Measurements from ENCODE around the gene MTCH1.
"Not testable (repeated sequence)": the region's sequence is repeated elsewhere in the genome, so short reads cannot be mapped to it uniquely, and the experiment has no call there.

The MTCH1 gene

GRCh38 chr6:36947570-36948351 lies 38.2 kb downstream of the MTCH1 start:
- DNase-seq = no peak

DNA sequence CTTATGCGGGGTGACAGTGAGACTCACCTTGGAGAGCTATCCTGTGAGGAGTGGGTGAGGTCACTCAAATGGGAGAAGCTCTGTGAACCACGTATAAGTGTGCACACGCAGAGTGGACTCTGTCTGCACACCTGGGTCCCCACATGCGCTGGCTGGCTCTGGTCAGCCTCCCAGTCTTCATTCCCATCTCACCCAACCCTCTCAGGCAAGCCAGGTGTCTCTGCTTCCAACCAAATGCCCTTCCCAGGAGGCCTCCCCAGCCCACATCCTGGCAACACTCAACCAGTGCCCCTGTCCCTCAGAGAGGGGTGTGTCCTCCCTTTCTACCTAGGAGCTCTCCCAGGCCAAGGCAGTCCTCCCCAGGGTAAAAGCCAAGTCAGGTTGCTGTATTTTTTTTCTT lies 39.5 kb downstream of the MTCH1 start:
- DNase-seq = no peak

- no peak for DNase-seq
Measured at GRCh38 chr6:36945301-36945700, 40.7 kb downstream of the MTCH1 start.

- DNase-seq = no peak
Measured at GRCh38 chr6:36944650-36945049, 41.3 kb downstream of the MTCH1 start.

DNA sequence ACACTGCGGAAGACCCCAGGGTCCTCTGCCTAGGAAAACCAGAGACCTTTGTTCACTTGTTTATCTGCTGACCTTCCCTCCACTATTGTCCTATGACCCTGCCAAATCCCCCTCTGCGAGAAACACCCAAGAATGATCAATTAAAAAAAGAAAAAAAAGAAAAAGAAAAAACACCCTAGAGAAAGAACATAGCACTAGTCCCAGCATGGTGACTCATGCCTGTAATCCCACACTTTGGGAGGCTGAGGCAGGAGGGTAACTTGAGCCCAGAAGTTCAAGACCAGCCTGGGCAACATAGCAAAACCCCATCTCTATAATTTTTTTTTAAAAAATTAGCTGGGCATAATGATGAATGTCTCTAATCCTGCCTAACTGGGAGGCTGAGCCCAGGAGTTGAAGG lies 43.7 kb downstream of the MTCH1 start:
- DNase-seq = not testable (repeated sequence)

GRCh38 chr6:36941561-36941960 lies 44.4 kb downstream of the MTCH1 start:
- not testable (repeated sequence) for DNase-seq

- no peak for DNase-seq
Measured at GRCh38 chr6:36940027-36940426, 46.0 kb downstream of the MTCH1 start.

DNA sequence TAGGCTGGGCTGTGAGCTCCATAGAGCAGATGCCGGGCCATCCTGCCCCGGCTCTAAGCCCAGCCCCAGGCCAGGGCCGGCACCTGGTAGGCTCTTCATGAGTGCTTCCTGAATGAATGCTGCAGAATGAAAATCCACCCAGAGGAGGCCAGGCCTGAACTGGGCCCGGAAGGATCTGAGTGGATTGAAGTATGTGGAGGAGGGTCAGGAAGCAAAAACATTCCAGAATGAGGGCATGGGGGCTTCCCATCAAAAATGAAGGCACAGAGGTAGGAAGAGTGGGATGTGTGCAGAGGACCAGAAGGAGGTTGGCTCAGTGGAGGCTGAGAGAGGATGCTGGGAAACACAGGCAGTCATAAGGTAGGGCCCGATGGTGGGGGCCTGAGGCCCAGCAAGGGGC lies 47.0 kb downstream of the MTCH1 start:
- not testable (repeated sequence) for DNase-seq

- DNase-seq = no peak
Measured at GRCh38 chr6:36938536-36938935, 47.5 kb downstream of the MTCH1 start.

GRCh38 chr6:36937896-36938295 lies 48.1 kb downstream of the MTCH1 start:
- no peak for DNase-seq

- DNase-seq = no peak
Measured at GRCh38 chr6:36936824-36937223, 49.2 kb downstream of the MTCH1 start.

DNA sequence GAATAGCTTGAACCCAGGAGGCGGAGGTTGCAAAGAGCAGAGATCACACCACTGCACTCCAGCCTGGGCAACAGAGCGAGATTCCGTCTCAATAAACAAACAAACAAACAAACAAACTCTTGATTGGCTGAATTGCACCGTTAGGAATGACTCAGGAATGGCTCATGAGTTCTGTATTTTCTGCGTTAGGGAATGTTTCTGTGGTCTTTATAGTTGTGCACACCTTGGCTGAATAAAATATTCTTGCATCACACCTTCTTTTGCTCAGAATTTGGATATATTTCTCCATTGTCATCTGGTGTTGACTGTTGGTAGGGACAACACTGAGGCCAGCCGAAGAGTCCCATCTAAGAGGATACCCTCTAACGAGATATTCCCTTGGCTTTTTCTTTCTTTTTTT lies 51.1 kb downstream of the MTCH1 start:
- DNase-seq = no peak

- no peak for DNase-seq
Measured at GRCh38 chr6:36933519-36933918, 52.5 kb downstream of the MTCH1 start.

GRCh38 chr6:36933102-36933501 lies 52.9 kb downstream of the MTCH1 start:
- DNase-seq = no peak

DNA sequence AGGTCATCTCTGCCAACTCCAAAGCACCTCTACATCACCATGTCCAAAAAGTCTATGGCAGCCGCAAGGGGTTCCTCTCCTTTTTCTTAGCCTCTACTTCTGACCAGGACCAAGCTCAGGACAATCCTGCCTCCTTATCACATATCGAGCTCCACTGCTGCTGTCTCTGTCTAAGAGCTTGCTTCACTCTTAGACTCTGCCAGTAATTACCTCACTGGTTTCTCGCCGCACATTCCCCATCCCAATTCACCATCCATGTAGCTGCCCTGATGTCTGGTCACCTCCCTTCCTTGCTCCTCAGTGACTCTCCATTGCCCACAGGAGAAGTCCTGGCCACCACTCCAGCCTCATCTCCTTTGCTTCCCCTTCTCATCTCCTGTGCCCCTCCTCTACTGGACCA lies 55.5 kb downstream of the MTCH1 start:
- DNase-seq = no peak

DNA sequence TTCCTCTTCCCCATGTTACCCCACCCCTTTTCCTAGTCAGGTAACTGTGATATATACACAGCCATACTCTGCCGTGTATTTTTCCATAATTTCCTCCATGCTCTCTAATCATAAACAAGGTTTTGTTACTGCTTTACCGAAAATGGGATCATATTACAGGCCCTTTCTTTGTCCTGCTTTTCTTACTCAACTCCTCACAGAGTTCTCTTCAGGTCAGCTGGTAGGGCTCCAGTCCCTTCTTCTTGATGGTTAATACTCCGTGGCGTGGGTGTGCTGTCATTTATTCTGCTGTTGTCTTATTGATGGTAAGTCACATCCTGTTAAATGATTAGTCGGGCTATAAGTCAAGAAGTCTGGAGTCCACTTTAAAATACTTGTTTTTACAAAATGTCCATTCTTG lies 56.4 kb downstream of the MTCH1 start:
- DNase-seq = no peak

DNA sequence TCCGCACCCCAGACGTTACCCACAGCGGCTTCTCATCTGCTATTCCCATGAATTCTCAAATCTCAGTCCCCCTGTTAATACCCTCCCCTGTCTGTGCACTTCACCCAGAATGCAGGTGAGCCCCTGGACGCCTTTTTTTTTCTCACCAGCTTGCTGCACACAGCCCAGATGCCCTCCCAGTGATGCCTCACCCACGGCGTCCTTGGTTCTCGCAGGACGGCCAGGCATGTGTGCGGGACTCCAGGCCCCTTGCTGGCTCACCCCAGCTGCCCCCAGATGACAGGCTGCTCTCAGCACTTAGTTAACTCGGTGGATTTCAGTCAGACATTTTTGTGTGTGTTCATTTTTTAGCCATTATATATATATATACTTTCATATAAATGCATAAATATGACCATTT lies 56.8 kb downstream of the MTCH1 start:
- DNase-seq = no peak

- DNase-seq = no peak
Measured at GRCh38 chr6:36928547-36928918, 57.5 kb downstream of the MTCH1 start.

DNA sequence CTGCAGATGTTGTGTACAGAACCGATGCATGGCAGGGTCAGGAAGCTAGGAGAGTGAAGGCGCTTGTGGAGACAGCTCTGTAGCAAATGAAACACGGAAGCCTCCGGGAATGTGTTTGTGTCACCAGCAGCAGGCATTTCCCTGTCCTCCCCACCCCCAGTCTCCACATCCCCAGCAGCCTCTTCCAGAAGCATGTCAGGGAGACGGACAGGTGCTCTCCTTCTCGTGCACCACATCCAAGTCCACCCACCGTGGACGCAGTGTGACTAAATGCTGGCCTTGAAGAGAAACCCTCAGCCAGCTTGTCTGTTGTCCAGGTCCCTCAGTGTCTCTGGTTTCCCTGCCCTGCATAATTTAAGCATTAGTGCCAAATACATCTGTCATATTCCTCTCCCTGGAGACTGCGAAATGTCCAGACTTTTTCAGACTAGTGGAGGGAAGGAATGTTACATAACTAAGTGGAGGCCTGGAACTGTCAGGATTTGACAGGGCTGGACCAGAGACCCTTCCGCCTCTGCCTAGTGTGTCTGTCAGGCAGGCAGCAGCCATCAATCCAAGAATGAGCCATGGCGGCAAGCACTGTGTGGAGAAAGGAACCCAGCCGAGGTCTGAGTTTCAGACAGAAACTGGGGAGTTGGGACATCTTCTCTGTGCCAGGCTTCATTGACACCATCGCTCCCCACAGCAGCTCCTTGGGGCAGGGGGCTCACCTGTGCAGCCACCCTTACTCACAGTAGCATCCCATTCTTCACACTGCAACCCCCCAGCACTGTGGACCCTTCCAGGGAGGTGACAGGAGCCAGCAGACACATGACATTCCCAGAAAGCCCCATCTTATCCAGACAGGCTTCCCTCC lies 58.1 kb downstream of the MTCH1 start:
- DNase-seq = no peak

DNA sequence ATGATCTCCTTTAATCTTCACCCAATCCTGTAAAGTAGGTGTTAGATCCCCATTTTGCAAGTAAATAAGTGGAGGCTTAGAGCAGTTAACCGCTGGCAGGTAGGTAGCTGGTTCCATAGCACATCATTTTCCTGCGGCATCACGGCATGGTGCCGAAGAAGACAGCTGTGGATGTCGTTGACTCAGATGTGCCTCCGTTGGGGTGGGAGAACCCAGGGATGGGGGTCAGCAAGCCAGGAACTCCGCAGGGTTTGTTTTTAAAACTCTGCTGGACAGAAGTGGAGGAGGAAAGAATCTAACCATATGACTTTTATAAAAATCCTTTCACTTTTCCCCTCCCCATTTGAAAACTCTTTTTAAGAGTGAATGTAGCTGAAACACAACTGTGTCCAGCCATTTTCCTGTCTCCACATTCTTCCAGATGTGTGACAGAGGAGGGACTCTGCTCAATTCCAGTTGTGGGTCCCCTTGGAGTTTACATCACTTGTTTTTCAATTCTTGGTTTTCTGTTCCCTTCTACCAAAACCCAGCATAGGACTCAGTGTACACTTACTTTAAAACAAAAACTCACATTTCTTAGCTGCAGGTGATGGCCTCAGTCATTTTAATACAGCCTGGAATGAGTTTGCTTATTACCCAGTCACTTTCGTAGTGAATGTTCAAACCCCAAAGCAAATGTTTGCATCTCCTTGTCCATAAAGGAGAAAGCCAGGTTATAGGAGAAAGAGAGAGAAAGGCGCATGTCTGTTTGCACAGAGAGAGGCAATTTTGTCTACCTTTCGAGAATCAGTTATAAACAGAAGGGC lies 59.1 kb downstream of the MTCH1 start:
- DNase-seq = no peak

- DNase-seq = no peak
Measured at GRCh38 chr6:36925809-36926208, 60.2 kb downstream of the MTCH1 start.

DNA sequence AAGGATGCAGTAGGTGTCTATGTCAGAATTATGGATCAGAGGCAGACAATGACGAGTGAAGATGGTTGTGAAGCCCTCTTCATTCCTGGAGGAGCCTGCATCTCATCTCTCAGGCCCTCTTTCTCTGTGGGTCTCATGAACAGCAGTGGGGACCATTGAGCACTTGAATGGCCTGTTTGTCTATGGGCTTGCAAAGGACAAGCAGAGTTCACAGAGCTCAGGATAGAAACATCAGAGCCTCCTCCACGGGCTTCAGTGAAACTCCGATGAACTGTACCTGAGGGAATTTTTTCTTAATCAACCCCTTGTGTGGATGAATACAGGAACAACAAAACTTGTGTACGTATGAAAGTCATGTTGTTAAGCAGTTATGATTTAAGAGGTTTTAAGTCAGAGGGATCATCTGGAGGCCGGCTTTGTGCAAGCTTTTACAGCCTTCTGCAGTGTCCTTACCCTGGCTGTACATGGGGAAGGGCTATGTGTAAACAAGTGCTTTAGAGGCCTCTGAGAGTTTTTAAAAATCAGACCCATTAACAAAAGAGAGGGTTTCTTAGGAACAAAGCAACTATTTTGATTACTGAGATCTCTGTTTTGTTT lies 61.1 kb downstream of the MTCH1 start:
- no peak for DNase-seq

DNA sequence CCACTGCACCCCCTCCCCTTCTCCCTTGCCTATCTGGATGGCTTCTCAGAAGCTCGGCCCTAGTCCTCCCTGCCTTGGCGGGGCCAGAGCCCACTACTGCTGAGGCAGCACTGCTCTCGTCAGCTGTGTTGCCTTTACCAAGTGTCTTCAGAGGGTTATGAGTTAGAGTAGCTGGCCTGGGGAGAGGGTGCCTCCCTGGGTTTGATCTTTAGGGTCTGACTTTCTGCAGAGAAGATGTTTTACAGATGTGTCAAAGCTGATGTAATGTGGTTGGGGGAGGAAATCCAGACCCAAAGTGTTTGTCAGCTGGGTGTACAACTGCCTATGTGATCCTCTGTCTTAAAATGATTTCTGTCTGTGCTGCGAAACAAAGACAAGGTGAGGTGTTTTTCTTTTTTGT lies 61.9 kb downstream of the MTCH1 start:
- no peak for DNase-seq
